Uterus (tissue), 4 donors: ENCODE measurements around the gene TAF1B. TPM values are rescaled to one million over a fixed set of nuclear protein-coding genes. Genes with fewer than 3 reads are reported as not detected.
A peak's percentile ranks its signal among the peaks of the same experiment; 100 is the strongest.

Source experiments
- DNase-seq, 2 donors: peaks; one replicate each; pipeline ENCODE4 v3.0.0-alpha.2; 2019 to 2020
- H3K27ac ChIP-seq, 2 donors: fragments of 200-600 bp; sonication (generic); 1 replicate in 1 of 2; 2 replicates in 1 of 2; pipeline ENCODE4 v1.5.1; 2016 to 2018
- H3K27me3 ChIP-seq, 2 donors: fragments of 200-600 bp; sonication (generic); one replicate each; pipeline ENCODE4 v1.5.1; 2018 to 2019; ENCODE audit warnings: control low read depth in 1 of 2
- H3K36me3 ChIP-seq, 2 donors: fragments of 200-600 bp; sonication (generic); one replicate each; pipeline ENCODE4 v1.5.1; 2019; ENCODE audit warnings: control low read depth in 1 of 2
- H3K4me1 ChIP-seq, 2 donors: fragments of 200-600 bp; sonication (generic); one replicate each; pipeline ENCODE4 v1.5.1; 2018 to 2019; ENCODE audit warnings: control low read depth in 1 of 2
- H3K4me3 ChIP-seq, 2 donors: fragments of 200-600 bp; sonication (generic); 1 replicate in 1 of 2; 2 replicates in 1 of 2; pipeline ENCODE4 v1.5.1; 2018 to 2019; ENCODE audit warnings: mild to moderate bottlenecking in 1 of 2
- H3K9me3 ChIP-seq, 2 donors: fragments of 200-600 bp; sonication (generic); one replicate each; pipeline ENCODE4 v1.5.1; 2019; ENCODE audit warnings: control low read depth in 1 of 2
- POLR2A ChIP-seq, 2 donors: fragments of 450-650 bp; IDR thresholded peaks; one replicate each; pipeline ENCODE4 v1.6.1; 2016; ENCODE audit warnings: antibody characterized with exemption in 2 of 2, mild to moderate bottlenecking in 1 of 2, moderate library complexity in 1 of 2
- intact Hi-C: fragments of 100-400 bp; cut with DNase I; formaldehyde crosslinking; loops from one replicate; pipeline ENCODE4 v1.15.1; 2023; ENCODE audit warnings: low total_unique reads
- total RNA-seq, 4 donors: library from RNA; depleted of rRNA in 3 of 4; stranded (reverse); fragments of >200 nt in 3 of 4; gene quantifications; one replicate each; pipeline versions ENCODE4 v1.1.0 to v1.2.4, GENCODE V29; 2014 to 2023
- TF ChIP-seq, protein P1 (sequence below), 4 experiments: fragments of 200-600 bp in 2 of 4; fragments of 450-650 bp in 2 of 4; sonication (generic) in 2 of 4; IDR thresholded peaks; one replicate each; pipeline ENCODE4 v1.5.1; 2016 to 2019; ENCODE audit warnings: antibody characterized with exemption in 4 of 4, mild to moderate bottlenecking in 2 of 4, moderate library complexity in 1 of 4
- donor health status: DM: yes; HTN: yes; CAD: no.

TAF1B gene
- total RNA-seq, 4 donors from 2014 or later = 5.1 to 53.6 (median 19.0) TPM

- Histone ChIP-seq H3K27me3 (no peaks in the 10 kb centered on the region), H3K27ac (no peak overlapping the region), H3K4me3 (no peak overlapping the region), H3K9me3 (no peaks in the 10 kb centered on the region), H3K4me1 (no peaks in the 10 kb centered on the region), H3K36me3 (no peaks in the 10 kb centered on the region)
- DNase-seq = peak in 1 of 2 donors; percentile 40
- TF ChIP-seq POLR2A (IDR thresholded peaks at IDR 0.05) = no peak
- TF ChIP-seq, protein P1, sequence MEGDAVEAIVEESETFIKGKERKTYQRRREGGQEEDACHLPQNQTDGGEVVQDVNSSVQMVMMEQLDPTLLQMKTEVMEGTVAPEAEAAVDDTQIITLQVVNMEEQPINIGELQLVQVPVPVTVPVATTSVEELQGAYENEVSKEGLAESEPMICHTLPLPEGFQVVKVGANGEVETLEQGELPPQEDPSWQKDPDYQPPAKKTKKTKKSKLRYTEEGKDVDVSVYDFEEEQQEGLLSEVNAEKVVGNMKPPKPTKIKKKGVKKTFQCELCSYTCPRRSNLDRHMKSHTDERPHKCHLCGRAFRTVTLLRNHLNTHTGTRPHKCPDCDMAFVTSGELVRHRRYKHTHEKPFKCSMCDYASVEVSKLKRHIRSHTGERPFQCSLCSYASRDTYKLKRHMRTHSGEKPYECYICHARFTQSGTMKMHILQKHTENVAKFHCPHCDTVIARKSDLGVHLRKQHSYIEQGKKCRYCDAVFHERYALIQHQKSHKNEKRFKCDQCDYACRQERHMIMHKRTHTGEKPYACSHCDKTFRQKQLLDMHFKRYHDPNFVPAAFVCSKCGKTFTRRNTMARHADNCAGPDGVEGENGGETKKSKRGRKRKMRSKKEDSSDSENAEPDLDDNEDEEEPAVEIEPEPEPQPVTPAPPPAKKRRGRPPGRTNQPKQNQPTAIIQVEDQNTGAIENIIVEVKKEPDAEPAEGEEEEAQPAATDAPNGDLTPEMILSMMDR (IDR thresholded peaks at IDR 0.05) = no peak
- intact Hi-C loops = loop anchor here (5.0 kb wide), 1 partner anchor 65 kb away; no protein-coding TSS in a partner anchor
Measured at GRCh38 chr2:9982248-9982647, 139.0 kb downstream of the TAF1B start.

DNA sequence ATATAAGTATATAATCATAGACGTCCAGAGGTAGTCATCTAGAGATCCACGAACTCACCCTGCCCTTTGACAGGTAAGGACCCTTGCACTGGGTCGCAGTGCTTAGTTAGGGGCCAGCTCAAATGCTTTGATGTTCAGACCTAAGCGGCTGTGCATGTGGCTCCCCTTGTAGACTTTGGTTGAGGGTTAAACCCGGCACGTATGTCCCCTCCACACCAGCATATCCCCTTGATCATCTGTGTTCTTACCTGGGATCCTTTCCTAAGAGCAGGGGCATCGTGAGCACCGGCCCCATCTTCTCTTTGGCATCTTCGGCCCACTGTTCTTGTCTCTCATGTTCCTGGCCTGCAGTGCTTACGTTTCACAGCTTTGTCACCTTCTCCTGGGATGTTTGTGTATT is 139.6 kb downstream of the TAF1B start:
- no peaks in the 10 kb centered on the region for H3K4me1 ChIP-seq
- DNase-seq = no peak
- no peak overlapping the region for H3K27ac ChIP-seq
- intact Hi-C loops = loop anchor here (5.0 kb wide), 1 partner anchor 64 kb away; no protein-coding TSS in a partner anchor
- H3K27me3 ChIP-seq = no peaks in the 10 kb centered on the region
- H3K36me3 ChIP-seq = no peaks in the 10 kb centered on the region
- no peaks in the 10 kb centered on the region for H3K9me3 ChIP-seq
- H3K4me3 ChIP-seq = no peak overlapping the region
- TF ChIP-seq, protein P1 (IDR thresholded peaks at IDR 0.05) = no peak
- TF ChIP-seq POLR2A (IDR thresholded peaks at IDR 0.05) = no peak

DNA sequence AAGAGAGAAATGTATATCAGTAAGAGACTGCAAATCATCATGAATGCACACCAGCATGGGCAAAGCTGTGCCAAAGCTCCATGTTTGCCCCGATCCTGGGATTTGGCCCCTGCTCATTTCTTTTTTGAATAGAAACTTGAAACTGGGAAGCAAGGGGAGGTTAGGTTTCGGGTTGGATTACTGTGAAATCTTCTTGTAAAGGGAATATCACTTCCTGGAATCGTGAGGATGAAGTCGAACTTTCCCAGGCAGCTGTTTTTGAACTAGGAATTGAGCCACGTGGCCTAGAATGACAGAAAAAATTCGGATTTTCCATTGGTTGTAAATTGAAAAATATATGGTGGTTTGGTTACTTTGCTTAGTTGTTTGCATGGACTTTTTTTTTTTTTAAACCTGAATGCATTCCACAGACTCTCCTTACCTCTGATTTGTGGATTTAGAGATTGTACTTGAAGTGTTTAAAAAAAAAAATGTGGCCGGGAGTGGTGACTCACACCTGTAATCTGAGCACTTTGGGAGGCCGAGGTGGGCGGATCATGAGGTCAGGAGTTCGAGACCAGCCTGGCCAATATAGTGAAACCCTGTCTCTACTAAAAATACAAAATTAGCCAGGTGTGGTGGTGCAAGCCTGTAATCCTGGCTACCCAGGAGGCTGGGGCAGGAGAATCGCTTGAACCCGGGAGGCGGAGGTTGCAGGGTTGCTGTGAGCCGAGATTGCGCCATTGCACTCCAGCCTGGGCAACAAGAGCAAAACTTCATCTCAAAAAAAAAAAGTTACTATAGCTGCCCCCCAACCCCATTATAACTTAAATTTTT is 140.3 kb downstream of the TAF1B start:
- intact Hi-C loops = loop anchor here (5.0 kb wide), 1 partner anchor 64 kb away; no protein-coding TSS in a partner anchor
- no peaks in the 10 kb centered on the region for H3K27me3 ChIP-seq
- H3K36me3 ChIP-seq = no peaks in the 10 kb centered on the region
- no peaks in the 10 kb centered on the region for H3K4me1 ChIP-seq
- TF ChIP-seq, protein P1 (IDR thresholded peaks at IDR 0.05) = no peak
- TF ChIP-seq POLR2A (IDR thresholded peaks at IDR 0.05) = no peak
- DNase-seq = no peak
- H3K27ac ChIP-seq = peak overlapping the region in 1 of 2 donors; percentile 49
- no peak overlapping the region for H3K4me3 ChIP-seq
- H3K9me3 ChIP-seq = no peaks in the 10 kb centered on the region

Other genes starting within 250 kb of the TAF1B start
- gene YWHAQ, start 212.5 kb upstream of the TAF1B start, total RNA-seq = 100 to 1,000 TPM; 155 to 275 (median 254) TPM
- 1 to 10 TPM in 2 of 4 donors, under 1 TPM in 2; 0.24 to 2.8 (median 1.4) TPM for gene GRHL1, start 108.2 kb downstream of the TAF1B start, total RNA-seq
- 10 to 100 TPM; 23.4 to 49.9 (median 31.7) TPM for gene KLF11, start 200.1 kb downstream of the TAF1B start, total RNA-seq
- 10 to 100 TPM in 2 of 4 donors, 1 to 10 TPM in 2; 7.2 to 15.5 (median 11.2) TPM for gene CYS1, start 236.9 kb downstream of the TAF1B start, total RNA-seq